H9 (cell line): ENCODE data around the gene SLC13A5. TPM values are rescaled to one million over a fixed set of nuclear protein-coding genes. Genes with fewer than 3 reads are reported as not detected.

ENCODE experiments used
- DNase-seq: peaks from one replicate; pipeline ENCODE4 v3.0.0-alpha.2; 2017
- H2AFZ ChIP-seq: one replicate; pipeline ENCODE4 v1.6.1; 2013; ENCODE audit warnings: mild to moderate bottlenecking, low read length, control low read depth, moderate library complexity
- H2AK5ac ChIP-seq: 2 replicates; pipeline ENCODE4 v1.6.1; 2013; ENCODE audit warnings: low read length, control low read depth, mixed read lengths; ENCODE audit not compliant: insufficient read length
- H2BK120ac ChIP-seq: one replicate; pipeline ENCODE4 v1.6.1; 2013; ENCODE audit warnings: low read depth, mild to moderate bottlenecking, low read length, control low read depth, inconsistent platforms; ENCODE audit not compliant: poor library complexity, severe bottlenecking
- H2BK12ac ChIP-seq: 2 replicates; pipeline ENCODE4 v1.6.1; 2013; ENCODE audit warnings: low read length, control low read depth, mixed read lengths, low read depth; ENCODE audit not compliant: insufficient read length
- H2BK15ac ChIP-seq: 2 replicates; pipeline ENCODE4 v1.6.1; 2013; ENCODE audit warnings: low read depth, low read length, control low read depth
- H2BK20ac ChIP-seq: one replicate; pipeline ENCODE4 v1.6.1; 2013; ENCODE audit warnings: low read depth, mild to moderate bottlenecking, low read length, control low read depth, inconsistent platforms; ENCODE audit not compliant: poor library complexity, severe bottlenecking
- H2BK5ac ChIP-seq: 2 replicates; pipeline ENCODE4 v1.6.1; 2013; ENCODE audit warnings: low read length, control low read depth, mixed read lengths; ENCODE audit not compliant: insufficient read length
- H3K14ac ChIP-seq: 2 replicates; pipeline ENCODE4 v1.6.1; 2013; ENCODE audit warnings: low read length, control low read depth; ENCODE audit not compliant: insufficient read depth
- H3K18ac ChIP-seq: 2 replicates; pipeline ENCODE4 v1.6.1; 2013; ENCODE audit warnings: low read depth, mild to moderate bottlenecking, mixed read lengths, low read length, control low read depth; ENCODE audit not compliant: insufficient read length
- H3K23ac ChIP-seq: 2 replicates; pipeline ENCODE4 v1.6.1; 2013; ENCODE audit warnings: low read length, control low read depth, mixed read lengths, low read depth; ENCODE audit not compliant: insufficient read length
- H3K23me2 ChIP-seq: 2 replicates; pipeline ENCODE4 v1.6.1; 2013; ENCODE audit warnings: low read depth, mild to moderate bottlenecking, mixed read lengths, low read length, control low read depth; ENCODE audit not compliant: insufficient read length, poor library complexity, severe bottlenecking
- H3K27ac ChIP-seq: 2 replicates; pipeline ENCODE4 v1.5.1; 2013; ENCODE audit warnings: low read length, control low read depth, mixed read lengths, low read depth; ENCODE audit not compliant: insufficient read length
- H3K27me3 ChIP-seq: 2 replicates; pipeline ENCODE4 v1.6.1; 2013; ENCODE audit warnings: low read length, control low read depth, inconsistent platforms; ENCODE audit not compliant: insufficient read depth
- H3K4ac ChIP-seq: 2 replicates; pipeline ENCODE4 v1.6.1; 2013; ENCODE audit warnings: low read depth, mild to moderate bottlenecking, control low read depth, inconsistent platforms, low read length, moderate library complexity
- H3K4me1 ChIP-seq: 2 replicates; pipeline ENCODE4 v1.6.1; 2013; ENCODE audit warnings: low read length, control low read depth, inconsistent platforms; ENCODE audit not compliant: insufficient read depth
- H3K4me2 ChIP-seq: 2 replicates; pipeline ENCODE4 v1.6.1; 2013; ENCODE audit warnings: low read length, control low read depth, mixed read lengths; ENCODE audit not compliant: insufficient read length, insufficient read depth
- H3K56ac ChIP-seq: 2 replicates; pipeline ENCODE4 v1.6.1; 2013; ENCODE audit warnings: low read depth, mild to moderate bottlenecking, mixed read lengths, low read length, control low read depth; ENCODE audit not compliant: insufficient read length
- H3K79me1 ChIP-seq: 2 replicates; pipeline ENCODE4 v1.6.1; 2013; ENCODE audit warnings: low read depth, mild to moderate bottlenecking, moderate library complexity, low read length, control low read depth, inconsistent platforms; ENCODE audit not compliant: insufficient read depth, poor library complexity, severe bottlenecking
- H3K79me2 ChIP-seq: 2 replicates; pipeline ENCODE4 v1.6.1; 2013; ENCODE audit warnings: low read length, control low read depth, inconsistent platforms; ENCODE audit not compliant: insufficient read depth
- H3K9ac ChIP-seq: 2 replicates; pipeline ENCODE4 v1.6.1; 2013; ENCODE audit warnings: low read length, control low read depth, mixed read lengths; ENCODE audit not compliant: insufficient read length; ENCODE audit errors: extremely low read depth
- H3K9me3 ChIP-seq: one replicate; pipeline ENCODE4 v1.6.1; 2013; ENCODE audit warnings: low read depth, low read length, inconsistent platforms; ENCODE audit not compliant: control insufficient read depth
- H3T11ph ChIP-seq: one replicate; pipeline ENCODE4 v1.6.1; 2013; ENCODE audit warnings: mild to moderate bottlenecking, low read length, control low read depth, inconsistent platforms
- H4K20me1 ChIP-seq: one replicate; pipeline ENCODE4 v1.6.1; 2013; ENCODE audit not compliant: control insufficient read depth, insufficient read length, insufficient read depth
- H4K5ac ChIP-seq: 2 replicates; pipeline ENCODE4 v1.6.1; 2013; ENCODE audit warnings: low read depth, mild to moderate bottlenecking, mixed read lengths, low read length, control low read depth; ENCODE audit not compliant: insufficient read length
- H4K8ac ChIP-seq: replicated peaks from 2 replicates; pipeline ENCODE4 v1.6.1; 2013; ENCODE audit warnings: low read length, control low read depth, mixed read lengths, low read depth; ENCODE audit not compliant: insufficient read length
- H4K91ac ChIP-seq: 2 replicates; pipeline ENCODE4 v1.6.1; 2013; ENCODE audit warnings: low read depth, mild to moderate bottlenecking, moderate library complexity, mixed read lengths, low read length, control low read depth; ENCODE audit not compliant: insufficient read length
- H3K27ac Mint-ChIP-seq, 3 experiments: 2 replicates in 2 of 3; 3 replicates in 1 of 3; pipeline ENCODE4 v1.8.0; 2020 to 2021; ENCODE audit warnings: mixed read lengths in 3 of 3, mild to moderate bottlenecking in 1 of 3, moderate library complexity in 1 of 3
- H3K27me3 Mint-ChIP-seq: 2 replicates; pipeline ENCODE4 v1.8.0; 2021; ENCODE audit warnings: low read depth, mild to moderate bottlenecking, moderate library complexity, mixed read lengths
- H3K36me3 Mint-ChIP-seq, 3 experiments: 2 replicates in 2 of 3; 3 replicates in 1 of 3; pipeline ENCODE4 v1.8.0; 2020 to 2021; ENCODE audit warnings: low read depth in 3 of 3, mixed read lengths in 3 of 3; ENCODE audit not compliant: insufficient read depth in 1 of 3
- H3K4me1 Mint-ChIP-seq, 2 experiments: 2 replicates each; pipeline ENCODE4 v1.8.0; 2020; ENCODE audit warnings: mixed read lengths in 2 of 2
- H3K4me3 Mint-ChIP-seq, 2 experiments: 2 replicates in 1 of 2; 3 replicates in 1 of 2; pipeline ENCODE4 v1.8.0; 2020 to 2021; ENCODE audit warnings: mild to moderate bottlenecking in 2 of 2, mixed read lengths in 2 of 2, moderate library complexity in 1 of 2
- H3K9me3 Mint-ChIP-seq, 2 experiments: 2 replicates in 1 of 2; 3 replicates in 1 of 2; pipeline ENCODE4 v1.8.0; 2020; ENCODE audit warnings: mild to moderate bottlenecking in 2 of 2, mixed read lengths in 2 of 2, moderate library complexity in 1 of 2
- WGBS: extraction: QIAGEN DNeasy Blood & Tissue Kit; methylation state at CpG from one replicate; pipeline ENCODE4 v1.1.7; 2013; ENCODE audit warnings: missing lambda C conversion rate, low lambda C conversion rate, mixed read lengths; ENCODE audit not compliant: insufficient read length; ENCODE audit errors: extremely low coverage; 5-methylcytosine and 5-hydroxymethylcytosine counted together
- total RNA-seq: library from RNA; stranded (reverse); gene quantifications from 2 replicates; pipeline ENCODE4 v1.2.1, GENCODE V29; 2021
- TF ChIP-seq, protein P1 (sequence below): fragments of 200-600 bp; sonication (generic); conservative IDR thresholded peaks from 3 replicates; pipeline ENCODE4 v1.8.0; 2021; ENCODE audit warnings: antibody characterized with exemption, mild to moderate bottlenecking

Gene SLC13A5
- total RNA-seq, 1 experiment from 2014 or later, result 1.6 TPM

GRCh38 chr17:6640536-6641246 lies 72.5 kb downstream of the SLC13A5 start, which contains the start of the genes KIAA0753 and TXNDC17:
Gene KIAA0753, minus strand, starts transcription at chr17:6640711. Its CDS starts 5,608 bp downstream, at chr17:6635103.
Gene TXNDC17, plus strand, starts transcription at chr17:6641060. Its CDS starts 23 bp downstream, at chr17:6641083.
- Histone ChIP-seq H3K4ac (no peak within 1 kb of the TSS), H4K8ac (no peak within 1 kb of the TSS), H3T11ph (no peak within 1 kb of the TSS), H4K5ac (no peak within 1 kb of the TSS), H2BK12ac (no peak within 1 kb of the TSS), H4K20me1 (no peaks in the 10 kb centered on the region), H3K56ac (no peak within 1 kb of the TSS), H3K79me2 (peaks cover 2% of the 10 kb centered on the region; the same call in 1 of the 2 replicates), H3K4me1 (no peaks in the 10 kb centered on the region), H3K27me3 (no peaks in the 10 kb centered on the region), H3K27ac (peak within 1 kb of the TSS; percentile 32), H3K9me3 (no peaks in the 10 kb centered on the region), H2BK15ac (no peak within 1 kb of the TSS), H2BK5ac (no peak within 1 kb of the TSS), H2BK20ac (no peak within 1 kb of the TSS), H4K91ac (no peak within 1 kb of the TSS), H2AFZ (peak within 1 kb of the TSS; percentile 96), H3K4me2 (peak within 1 kb of the TSS; percentile 99), H3K9ac (peak within 1 kb of the TSS; percentile 75), H2AK5ac (no peak within 1 kb of the TSS), H3K18ac (peak within 1 kb of the TSS; percentile 97), H3K23ac (no peak within 1 kb of the TSS), H3K79me1 (no peaks in the 10 kb centered on the region), H2BK120ac (no peak within 1 kb of the TSS), H3K14ac (peak within 1 kb of the TSS; percentile 96), H3K23me2 (peaks cover 18% of the 10 kb centered on the region)
- Mint-ChIP-seq H3K4me1 (peaks cover 15 to 20% of the 10 kb centered on the region in 2 experiments), H3K27ac (peak within 1 kb of the TSS; percentile 96 to 100 (median 98)), H3K27me3 (no peaks in the 10 kb centered on the region; the same call in 1 of the 2 replicates), H3K9me3 (no peaks in the 10 kb centered on the region), H3K36me3 (peaks cover 2 to 28% (median 28%) of the 10 kb centered on the region in 3 experiments; a peak in 6 of 7 replicates), H3K4me3 (peak within 1 kb of the TSS; percentile 91 to 94)
- DNase-seq, result peak; percentile 97
- WGBS, result no CpG with 5 or more reads among the region's 52 CpGs
- TF ChIP-seq, protein P1, sequence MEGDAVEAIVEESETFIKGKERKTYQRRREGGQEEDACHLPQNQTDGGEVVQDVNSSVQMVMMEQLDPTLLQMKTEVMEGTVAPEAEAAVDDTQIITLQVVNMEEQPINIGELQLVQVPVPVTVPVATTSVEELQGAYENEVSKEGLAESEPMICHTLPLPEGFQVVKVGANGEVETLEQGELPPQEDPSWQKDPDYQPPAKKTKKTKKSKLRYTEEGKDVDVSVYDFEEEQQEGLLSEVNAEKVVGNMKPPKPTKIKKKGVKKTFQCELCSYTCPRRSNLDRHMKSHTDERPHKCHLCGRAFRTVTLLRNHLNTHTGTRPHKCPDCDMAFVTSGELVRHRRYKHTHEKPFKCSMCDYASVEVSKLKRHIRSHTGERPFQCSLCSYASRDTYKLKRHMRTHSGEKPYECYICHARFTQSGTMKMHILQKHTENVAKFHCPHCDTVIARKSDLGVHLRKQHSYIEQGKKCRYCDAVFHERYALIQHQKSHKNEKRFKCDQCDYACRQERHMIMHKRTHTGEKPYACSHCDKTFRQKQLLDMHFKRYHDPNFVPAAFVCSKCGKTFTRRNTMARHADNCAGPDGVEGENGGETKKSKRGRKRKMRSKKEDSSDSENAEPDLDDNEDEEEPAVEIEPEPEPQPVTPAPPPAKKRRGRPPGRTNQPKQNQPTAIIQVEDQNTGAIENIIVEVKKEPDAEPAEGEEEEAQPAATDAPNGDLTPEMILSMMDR, result no peak
